ENCODE data around the gene GNG12.

The GNG12 gene

GRCh38 chr1:67832737-67833601 lies at the start of gene GNG12:
Gene GNG12 (minus strand): TSS chr1:67833467. CDS start chr1:67707686, 125,781 bp downstream.
- peak in 1 of 3 donors; percentile 26 for DNase-seq (ENCODE audit: low read depth in 2 of 3, low spot score in 1 of 3)

- no peak for DNase-seq (ENCODE audit: low read depth in 2 of 3, low spot score in 1 of 3)
Observed at GRCh38 chr1:67882196-67882958, 49.1 kb upstream of the GNG12 start.

GRCh38 chr1:67880056-67880601 lies 46.9 kb upstream of the GNG12 start:
- DNase-seq (ENCODE audit: low read depth in 2 of 3, low spot score in 1 of 3) = no peak

GRCh38 chr1:67879485-67879884 lies 46.2 kb upstream of the GNG12 start:
- no peak for DNase-seq (ENCODE audit: low read depth in 2 of 3, low spot score in 1 of 3)

GRCh38 chr1:67874501-67875111 lies 41.3 kb upstream of the GNG12 start:
- no peak for DNase-seq (ENCODE audit: low read depth in 2 of 3, low spot score in 1 of 3)

- no peak for DNase-seq (ENCODE audit: low read depth in 2 of 3, low spot score in 1 of 3)
Observed at GRCh38 chr1:67869233-67869632, 36.0 kb upstream of the GNG12 start.

- DNase-seq (ENCODE audit: low read depth in 2 of 3, low spot score in 1 of 3) = no peak
Observed at GRCh38 chr1:67863637-67864036, 30.4 kb upstream of the GNG12 start.

- DNase-seq (ENCODE audit: low read depth in 2 of 3, low spot score in 1 of 3) = no peak
Observed at GRCh38 chr1:67862685-67863084, 29.4 kb upstream of the GNG12 start.

GRCh38 chr1:67861856-67862516 lies 28.7 kb upstream of the GNG12 start:
- no peak for DNase-seq (ENCODE audit: low read depth in 2 of 3, low spot score in 1 of 3)

GRCh38 chr1:67860776-67861175 lies 27.5 kb upstream of the GNG12 start:
- no peak for DNase-seq (ENCODE audit: low read depth in 2 of 3, low spot score in 1 of 3)

- no peak for DNase-seq (ENCODE audit: low read depth in 2 of 3, low spot score in 1 of 3)
Observed at GRCh38 chr1:67856921-67857320, 23.7 kb upstream of the GNG12 start.

GRCh38 chr1:67855961-67856360 lies 22.7 kb upstream of the GNG12 start:
- no peak for DNase-seq (ENCODE audit: low read depth in 2 of 3, low spot score in 1 of 3)

GRCh38 chr1:67855444-67855843 lies 22.2 kb upstream of the GNG12 start:
- DNase-seq (ENCODE audit: low read depth in 2 of 3, low spot score in 1 of 3) = no peak

GRCh38 chr1:67853704-67854103 lies 20.4 kb upstream of the GNG12 start:
- DNase-seq (ENCODE audit: low read depth in 2 of 3, low spot score in 1 of 3) = no peak

- DNase-seq (ENCODE audit: low read depth in 2 of 3, low spot score in 1 of 3) = no peak
Observed at GRCh38 chr1:67851800-67852199, 18.5 kb upstream of the GNG12 start.

GRCh38 chr1:67850611-67851075 lies 17.4 kb upstream of the GNG12 start:
- DNase-seq (ENCODE audit: low read depth in 2 of 3, low spot score in 1 of 3) = no peak

- DNase-seq (ENCODE audit: low read depth in 2 of 3, low spot score in 1 of 3) = no peak
Observed at GRCh38 chr1:67850151-67850551, 16.9 kb upstream of the GNG12 start.

- no peak for DNase-seq (ENCODE audit: low read depth in 2 of 3, low spot score in 1 of 3)
Observed at GRCh38 chr1:67847466-67847865, 14.2 kb upstream of the GNG12 start.

GRCh38 chr1:67846538-67846937 lies 13.3 kb upstream of the GNG12 start:
- no peak for DNase-seq (ENCODE audit: low read depth in 2 of 3, low spot score in 1 of 3)

GRCh38 chr1:67844988-67845387 lies 11.7 kb upstream of the GNG12 start:
- no peak for DNase-seq (ENCODE audit: low read depth in 2 of 3, low spot score in 1 of 3)

GRCh38 chr1:67843746-67844145 lies 10.5 kb upstream of the GNG12 start:
- DNase-seq (ENCODE audit: low read depth in 2 of 3, low spot score in 1 of 3) = no peak
